IPS-NIHi7 (cell line): Measurements from ENCODE around the gene GTF3C4.

Experiments
- DNase-seq: peaks from one replicate; pipeline ENCODE4 v3.0.0; 2012; ENCODE audit warnings: mixed read lengths; ENCODE audit errors: extremely low spot score

Gene GTF3C4

GRCh38 chr9:132670457-132671391 is at the start of gene GTF3C4:
GTF3C4 (plus strand) TSS chr9:132670464; CDS start chr9:132670599, 135 bp downstream.
- peak; percentile 86 for DNase-seq

- no peak for DNase-seq
Observed at GRCh38 chr9:132622159-132622558, 48.1 kb upstream of the GTF3C4 start.

GRCh38 chr9:132626285-132626684 is 44.0 kb upstream of the GTF3C4 start:
- no peak for DNase-seq

GRCh38 chr9:132627106-132627505 is 43.2 kb upstream of the GTF3C4 start:
- DNase-seq = no peak

GRCh38 chr9:132627594-132627993 is 42.7 kb upstream of the GTF3C4 start:
- DNase-seq = no peak

- no peak for DNase-seq
Observed at GRCh38 chr9:132628746-132629145, 41.5 kb upstream of the GTF3C4 start.

- DNase-seq = no peak
Observed at GRCh38 chr9:132630116-132630515, 40.1 kb upstream of the GTF3C4 start.

GRCh38 chr9:132630811-132631210 is 39.5 kb upstream of the GTF3C4 start:
- DNase-seq = no peak

GRCh38 chr9:132631280-132631679 is 39.0 kb upstream of the GTF3C4 start:
- no peak for DNase-seq

- DNase-seq = no peak
Observed at GRCh38 chr9:132631685-132632084, 38.6 kb upstream of the GTF3C4 start.

- DNase-seq = no peak
Observed at GRCh38 chr9:132632413-132633129, 37.7 kb upstream of the GTF3C4 start.

- no peak for DNase-seq
Observed at GRCh38 chr9:132634327-132634726, 35.9 kb upstream of the GTF3C4 start.

GRCh38 chr9:132637351-132637750 is 32.9 kb upstream of the GTF3C4 start:
- no peak for DNase-seq

GRCh38 chr9:132637801-132638200 is 32.5 kb upstream of the GTF3C4 start:
- DNase-seq = no peak

GRCh38 chr9:132638240-132638639 is 32.0 kb upstream of the GTF3C4 start:
- no peak for DNase-seq

- no peak for DNase-seq
Observed at GRCh38 chr9:132639322-132639721, 30.9 kb upstream of the GTF3C4 start.

GRCh38 chr9:132641216-132641615 is 29.0 kb upstream of the GTF3C4 start:
- DNase-seq = no peak

- DNase-seq = peak; percentile 33
Observed at GRCh38 chr9:132644251-132644650, 26.0 kb upstream of the GTF3C4 start.

GRCh38 chr9:132645306-132645705 is 25.0 kb upstream of the GTF3C4 start:
- no peak for DNase-seq

- DNase-seq = no peak
Observed at GRCh38 chr9:132645711-132646110, 24.6 kb upstream of the GTF3C4 start.

GRCh38 chr9:132646726-132647125 is 23.5 kb upstream of the GTF3C4 start:
- DNase-seq = no peak

- no peak for DNase-seq
Observed at GRCh38 chr9:132647355-132647754, 22.9 kb upstream of the GTF3C4 start.

- DNase-seq = no peak
Observed at GRCh38 chr9:132647806-132648205, 22.5 kb upstream of the GTF3C4 start.
